Spleen (tissue), 7 donors: ENCODE results near the gene FIG4.

Source experiments
- POLR2A ChIP-seq, 3 donors: fragments of 450-650 bp; IDR thresholded peaks; one replicate each; pipeline ENCODE4 v1.5.1; 2017; ENCODE audit warnings: antibody characterized with exemption in 3 of 3, mild to moderate bottlenecking in 1 of 3
- TF ChIP-seq, protein P1 (sequence below), 11 experiments: fragments of 200-600 bp in 7 of 11; fragments of 450-650 bp in 4 of 11; sonication (generic) in 4 of 11; IDR thresholded peaks in 8 of 11; conservative IDR thresholded peaks in 3 of 11; 1 replicate in 7 of 11; 2 replicates in 4 of 11; pipeline versions ENCODE4 v1.4.0 to v1.8.0; 2016 to 2021; ENCODE audit warnings: antibody characterized with exemption in 11 of 11, inconsistent platforms in 4 of 11, mild to moderate bottlenecking in 1 of 11
- donor health status: DM: no; HTN: no; CAD: no; lungs with moderate emphysema.
- donor health status: DM: no; HTN: no; CAD: no.
- donor health status: DM: no; HTN: no; CAD: no.

DNA sequence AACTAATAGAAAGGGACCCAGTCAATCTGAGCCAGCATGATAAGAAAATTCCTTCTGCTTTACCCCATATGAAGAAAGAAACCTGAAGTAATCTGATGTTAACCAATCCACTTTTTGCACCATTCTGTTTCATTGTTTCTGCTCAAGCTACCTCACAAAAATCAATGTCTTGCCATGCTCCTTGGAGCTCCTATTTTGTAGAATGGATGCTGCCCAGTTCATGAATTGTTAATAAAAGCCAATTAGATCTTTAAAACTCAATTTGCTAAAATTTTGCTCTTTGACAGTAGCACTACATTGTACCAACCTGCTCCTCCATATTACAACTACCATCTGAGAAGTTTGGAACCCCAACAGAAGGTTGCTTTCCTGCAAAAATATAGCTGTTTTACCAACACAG, 170.8 kb downstream of the FIG4 start:
- TF ChIP-seq, protein P1, sequence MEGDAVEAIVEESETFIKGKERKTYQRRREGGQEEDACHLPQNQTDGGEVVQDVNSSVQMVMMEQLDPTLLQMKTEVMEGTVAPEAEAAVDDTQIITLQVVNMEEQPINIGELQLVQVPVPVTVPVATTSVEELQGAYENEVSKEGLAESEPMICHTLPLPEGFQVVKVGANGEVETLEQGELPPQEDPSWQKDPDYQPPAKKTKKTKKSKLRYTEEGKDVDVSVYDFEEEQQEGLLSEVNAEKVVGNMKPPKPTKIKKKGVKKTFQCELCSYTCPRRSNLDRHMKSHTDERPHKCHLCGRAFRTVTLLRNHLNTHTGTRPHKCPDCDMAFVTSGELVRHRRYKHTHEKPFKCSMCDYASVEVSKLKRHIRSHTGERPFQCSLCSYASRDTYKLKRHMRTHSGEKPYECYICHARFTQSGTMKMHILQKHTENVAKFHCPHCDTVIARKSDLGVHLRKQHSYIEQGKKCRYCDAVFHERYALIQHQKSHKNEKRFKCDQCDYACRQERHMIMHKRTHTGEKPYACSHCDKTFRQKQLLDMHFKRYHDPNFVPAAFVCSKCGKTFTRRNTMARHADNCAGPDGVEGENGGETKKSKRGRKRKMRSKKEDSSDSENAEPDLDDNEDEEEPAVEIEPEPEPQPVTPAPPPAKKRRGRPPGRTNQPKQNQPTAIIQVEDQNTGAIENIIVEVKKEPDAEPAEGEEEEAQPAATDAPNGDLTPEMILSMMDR (IDR thresholded peaks at IDR 0.05 in 8 of 11, conservative IDR thresholded peaks at IDR 0.05 in 3 of 11), result no peak
- TF ChIP-seq POLR2A (IDR thresholded peaks at IDR 0.05), result no peak
